CD1c-positive myeloid dendritic cell (primary cell): ENCODE data around the gene OR6B3.
"Not testable (repeated sequence)": the region's sequence is repeated elsewhere in the genome, so short reads cannot be mapped to it uniquely, and the experiment has no call there.

ENCODE experiments used
- DNase-seq: peaks from one replicate; pipeline ENCODE4 v3.0.0-alpha.2; 2016; ENCODE audit errors: extremely low spot score

The OR6B3 gene

GRCh38 chr2:240044096-240044495 lies 9.2 kb downstream of the OR6B3 start:
- not testable (repeated sequence) for DNase-seq

GRCh38 chr2:240043279-240043989 lies 9.9 kb downstream of the OR6B3 start:
- no peak for DNase-seq

- DNase-seq: no peak
Measured at GRCh38 chr2:240042740-240043139, 10.6 kb downstream of the OR6B3 start.

- DNase-seq: no peak
Measured at GRCh38 chr2:240041363-240041762, 12.0 kb downstream of the OR6B3 start.

GRCh38 chr2:240037358-240037757 lies 16.0 kb downstream of the OR6B3 start:
- no peak for DNase-seq

GRCh38 chr2:240033330-240033678 lies 20.0 kb downstream of the OR6B3 start:
- no peak for DNase-seq

- no peak for DNase-seq
Measured at GRCh38 chr2:240032406-240033329, 20.7 kb downstream of the OR6B3 start.

- DNase-seq: no peak
Measured at GRCh38 chr2:240030379-240031094, 22.8 kb downstream of the OR6B3 start, which contains the start of gene OR6B2. Gene OR6B2 (minus strand): TSS chr2:240030429. CDS start chr2:240030429, 0 bp downstream.

GRCh38 chr2:240024766-240025165 lies 28.6 kb downstream of the OR6B3 start:
- DNase-seq: peak; percentile 7

- DNase-seq: no peak
Measured at GRCh38 chr2:240023792-240024191, 29.5 kb downstream of the OR6B3 start.

- peak; percentile 70 for DNase-seq
Measured at GRCh38 chr2:240021488-240022104, 31.7 kb downstream of the OR6B3 start.

GRCh38 chr2:240018071-240018750 lies 35.1 kb downstream of the OR6B3 start:
- DNase-seq: no peak

- no peak for DNase-seq
Measured at GRCh38 chr2:240014327-240014726, 39.0 kb downstream of the OR6B3 start.

- DNase-seq: no peak
Measured at GRCh38 chr2:240013343-240013742, 40.0 kb downstream of the OR6B3 start.

GRCh38 chr2:240002983-240003382 lies 50.3 kb downstream of the OR6B3 start:
- no peak for DNase-seq

GRCh38 chr2:240000671-240001070 lies 52.6 kb downstream of the OR6B3 start:
- DNase-seq: no peak

GRCh38 chr2:239997686-239998409 lies 55.5 kb downstream of the OR6B3 start:
- DNase-seq: no peak
